Left ventricle myocardium inferior (tissue), 1 donor: ENCODE data around the gene SLC19A1. TPM values are rescaled to one million over a fixed set of nuclear protein-coding genes. Genes with fewer than 3 reads are reported as not detected.
"Not testable (repeated sequence)": the region's sequence is repeated elsewhere in the genome, so short reads cannot be mapped to it uniquely, and the experiment has no call there.

ENCODE experiments used
- DNase-seq: peaks from one replicate; pipeline ENCODE4 v3.0.0-alpha.2; 2020
- H3K27ac ChIP-seq: fragments of 200-600 bp; replicated peaks from 2 replicates; pipeline ENCODE4 v1.8.0; 2021
- H3K27me3 ChIP-seq: fragments of 200-600 bp; 2 replicates; pipeline ENCODE4 v1.8.0; 2021; ENCODE audit warnings: low read depth
- H3K36me3 ChIP-seq: fragments of 200-600 bp; 2 replicates; pipeline ENCODE4 v1.8.0; 2021
- H3K4me1 ChIP-seq: fragments of 200-600 bp; 2 replicates; pipeline ENCODE4 v1.8.0; 2021
- H3K4me3 ChIP-seq: fragments of 200-600 bp; 2 replicates; pipeline ENCODE4 v1.8.0; 2021; ENCODE audit warnings: mild to moderate bottlenecking, moderate library complexity
- H3K9me3 ChIP-seq: fragments of 200-600 bp; replicated peaks from 2 replicates; pipeline ENCODE4 v1.8.0; 2021
- CTCF ChIP-seq: fragments of 200-600 bp; IDR thresholded peaks from 2 replicates; pipeline ENCODE4 v1.8.0; 2021; ENCODE audit warnings: antibody characterized with exemption, mild to moderate bottlenecking, borderline replicate concordance
- intact Hi-C: fragments of 100-400 bp; cut with micrococcal nuclease; formaldehyde crosslinking; loops from one replicate; pipeline ENCODE4 v1.11.0; 2022
- total RNA-seq: library from RNA; stranded (reverse); fragmentation: NEBNext Ultra II Directional; extraction: Animal tissue kit (Norgen Biotek cat#: 25700); gene quantifications from one replicate; pipeline ENCODE4 v1.2.1, GENCODE V29; 2021
- donor health status: DM: no; HTN: yes; CAD: no; lungs with severe emphysema.

Gene SLC19A1
- total RNA-seq, 1 donor from 2014 or later = 4.9 TPM

DNA sequence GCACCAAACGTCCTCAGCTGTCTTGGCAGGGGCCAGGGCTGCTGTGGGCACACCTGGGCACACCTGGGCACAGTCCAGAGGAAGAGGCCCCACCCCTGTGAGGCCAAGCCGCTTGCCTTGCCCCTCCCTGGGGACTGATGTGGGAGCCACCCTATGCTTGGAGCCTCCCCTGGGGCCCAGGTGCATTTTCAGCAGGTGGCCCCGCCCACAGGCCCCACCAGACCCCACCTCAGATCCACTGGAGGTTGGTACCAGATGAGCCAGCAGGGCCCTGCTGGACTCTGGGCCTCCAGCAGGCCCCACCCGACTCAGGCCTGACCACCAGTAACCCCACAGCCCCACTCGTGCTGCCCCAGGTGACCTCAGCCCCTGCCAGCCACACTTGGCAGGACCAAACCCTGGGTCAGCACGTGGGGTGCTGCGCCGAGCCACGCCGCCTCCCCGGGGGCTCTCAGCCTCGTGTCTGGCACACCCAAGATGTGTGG is 8.8 kb downstream of the SLC19A1 start:
- intact Hi-C loops = no loop called here
- Histone ChIP-seq H3K27ac (peak overlapping the region; percentile 78), H3K4me3 (no peak overlapping the region), H3K4me1 (peaks cover 28% of the 10 kb centered on the region), H3K27me3 (no peaks in the 10 kb centered on the region), H3K9me3 (no peaks in the 10 kb centered on the region), H3K36me3 (no peaks in the 10 kb centered on the region)
- DNase-seq = peak; percentile 15
- TF ChIP-seq CTCF = no peak

DNA sequence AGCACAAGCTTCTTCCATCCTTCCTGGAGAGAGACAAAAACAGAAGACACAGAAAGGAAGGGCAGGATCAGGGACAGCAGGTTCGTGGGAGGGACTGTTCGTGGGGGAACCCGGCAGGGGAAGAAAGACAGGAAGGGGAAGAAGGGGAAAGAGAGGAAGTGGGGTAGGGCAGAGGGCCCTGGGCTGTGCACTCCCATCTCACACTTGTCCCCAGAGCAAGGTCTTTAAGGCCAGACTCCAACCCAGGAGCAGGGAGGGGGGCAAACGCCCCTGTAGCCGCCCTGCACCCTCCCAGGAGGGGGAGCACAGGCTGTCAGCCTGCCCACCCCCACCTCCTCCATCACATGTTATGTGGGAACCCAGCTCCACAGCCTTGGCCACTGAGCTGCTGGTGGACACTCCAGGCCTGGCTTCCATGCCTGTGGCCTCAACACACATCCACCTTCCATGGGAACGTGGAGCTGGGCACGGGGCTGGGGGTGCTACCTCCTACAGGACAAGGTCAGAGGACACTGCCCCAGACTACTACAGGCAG is 9.3 kb downstream of the SLC19A1 start:
- no peak overlapping the region for H3K27ac ChIP-seq
- H3K4me1 ChIP-seq = peaks cover 28% of the 10 kb centered on the region
- H3K4me3 ChIP-seq = no peak overlapping the region
- intact Hi-C loops = no loop called here
- no peaks in the 10 kb centered on the region for H3K36me3 ChIP-seq
- no peaks in the 10 kb centered on the region for H3K27me3 ChIP-seq
- TF ChIP-seq CTCF = no peak
- H3K9me3 ChIP-seq = no peaks in the 10 kb centered on the region
- DNase-seq = peak; percentile 14

- Histone ChIP-seq H3K4me3 (no peak overlapping the region), H3K9me3 (no peaks in the 10 kb centered on the region), H3K27ac (no peak overlapping the region), H3K36me3 (no peaks in the 10 kb centered on the region), H3K27me3 (no peaks in the 10 kb centered on the region), H3K4me1 (peaks cover 28% of the 10 kb centered on the region)
- no peak for TF ChIP-seq CTCF
- intact Hi-C loops = no loop called here
- peak; percentile 11 for DNase-seq
Measured at GRCh38 chr21:45531393-45532215, 10.6 kb downstream of the SLC19A1 start.

GRCh38 chr21:45531114-45531392 is 11.2 kb downstream of the SLC19A1 start:
- DNase-seq, intact Hi-C loops: not testable (repeated sequence)

GRCh38 chr21:45530423-45531113 is 11.7 kb downstream of the SLC19A1 start:
- H3K36me3 ChIP-seq = no peaks in the 10 kb centered on the region
- intact Hi-C loops = no loop called here
- peak; percentile 7 for DNase-seq
- peaks cover 27% of the 10 kb centered on the region for H3K4me1 ChIP-seq
- no peak overlapping the region for H3K4me3 ChIP-seq
- TF ChIP-seq CTCF = no peak
- no peaks in the 10 kb centered on the region for H3K27me3 ChIP-seq
- no peak overlapping the region for H3K27ac ChIP-seq
- no peaks in the 10 kb centered on the region for H3K9me3 ChIP-seq

More at GRCh38 chr21:45531114-45531392, 11.2 kb downstream of the SLC19A1 start:
- not testable (repeated sequence) for H3K27me3 ChIP-seq, H3K9me3 ChIP-seq, H3K36me3 ChIP-seq, H3K27ac ChIP-seq, H3K4me3 ChIP-seq
- H3K4me1 ChIP-seq = peaks cover 28% of the 10 kb centered on the region
